Mucosa of descending colon (tissue), 3 donors: ENCODE results near the gene CRACR2B. TPM values are rescaled to one million over a fixed set of nuclear protein-coding genes. Genes with fewer than 3 reads are reported as not detected.

Experiments used
- ATAC-seq: fragments of 200-7000 bp; cut with Tn5 transposase; one replicate; pipeline ENCODE4 v1.9.1; 2020; ENCODE audit warnings: mild to moderate bottlenecking, moderate library complexity
- DNase-seq, 3 donors: peaks; one replicate each; pipeline ENCODE4 v3.0.0-alpha.2; 2020
- H3K36me3 ChIP-seq: fragments of 200-600 bp; one replicate; pipeline ENCODE4 v1.8.0; 2021; ENCODE audit warnings: low read depth, mild to moderate bottlenecking
- H3K4me1 ChIP-seq: fragments of 200-600 bp; one replicate; pipeline ENCODE4 v1.8.0; 2021; ENCODE audit warnings: low read depth, mild to moderate bottlenecking
- H3K4me3 ChIP-seq: fragments of 200-600 bp; one replicate; pipeline ENCODE4 v1.8.0; 2021; ENCODE audit warnings: mild to moderate bottlenecking
- H3K9me3 ChIP-seq: fragments of 200-600 bp; one replicate; pipeline ENCODE4 v1.8.0; 2021; ENCODE audit warnings: mild to moderate bottlenecking
- intact Hi-C, 2 donors: fragments of 100-400 bp; cut with DNase I in 1 of 2; cut with micrococcal nuclease in 1 of 2; formaldehyde crosslinking; loops; one replicate each; pipeline versions ENCODE4 v1.11.0 to v1.11.1; 2022; cut with DNase I, micrococcal nuclease
- total RNA-seq, 3 donors: library from RNA; stranded (reverse); fragmentation: NEBNext Ultra II Directional in 2 of 3; extraction: Animal tissue kit (Norgen Biotek cat#: 25700) in 2 of 3; gene quantifications; one replicate each; pipeline versions ENCODE4 v1.2.1 to v1.2.4, GENCODE V29; 2021 to 2023
- TF ChIP-seq, protein P1 (sequence below): fragments of 200-600 bp; IDR thresholded peaks from one replicate; pipeline ENCODE4 v1.8.0; 2022; ENCODE audit warnings: antibody characterized with exemption, mild to moderate bottlenecking
- donor health status: DM: no; HTN: no; CAD: no; lungs with moderate emphysema.
- donor health status: DM: no; HTN: no; CAD: no.
- donor health status: DM: no; HTN: yes; CAD: no.

The CRACR2B gene
- total RNA-seq, 3 donors from 2014 or later, result 43.5 to 137 (median 129) TPM

DNA sequence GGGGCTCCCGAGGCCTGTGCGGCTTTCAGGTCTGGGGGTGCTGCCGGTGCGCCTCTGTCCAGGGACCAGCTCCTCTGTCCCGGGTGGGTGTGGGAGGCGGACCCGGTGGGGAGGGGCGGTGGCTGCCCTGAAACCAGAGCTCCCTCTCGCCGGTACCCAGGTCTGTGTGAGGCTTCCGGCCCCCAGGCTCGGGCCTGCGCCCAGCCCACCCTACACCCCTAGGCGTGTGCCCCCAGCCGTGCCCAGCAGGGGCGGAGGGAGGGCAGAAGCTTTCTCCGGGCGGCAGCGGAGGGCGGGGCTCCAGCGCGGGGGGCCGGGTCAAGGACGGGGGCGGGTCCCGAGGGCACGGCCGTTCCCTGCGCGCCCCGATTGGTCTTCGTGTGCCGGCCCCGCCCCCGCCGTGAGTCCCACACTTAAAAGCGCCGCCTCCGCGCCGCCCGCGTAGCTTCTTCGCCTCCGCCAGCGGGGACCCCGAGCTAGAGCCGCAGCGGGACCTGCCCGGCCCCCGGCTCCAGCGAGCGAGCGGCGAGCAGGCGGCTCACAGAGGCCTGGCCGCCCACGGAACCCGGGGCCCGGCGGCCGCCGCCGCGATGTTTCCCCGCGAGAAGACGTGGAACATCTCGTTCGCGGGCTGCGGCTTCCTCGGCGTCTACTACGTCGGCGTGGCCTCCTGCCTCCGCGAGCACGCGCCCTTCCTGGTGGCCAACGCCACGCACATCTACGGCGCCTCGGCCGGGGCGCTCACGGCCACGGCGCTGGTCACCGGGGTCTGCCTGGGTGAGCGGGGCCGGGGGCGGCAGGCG, 8.4 kb upstream of the CRACR2B start:
- Histone ChIP-seq H3K9me3 (no peaks in the 10 kb centered on the region), H3K4me1 (peaks cover 33% of the 10 kb centered on the region), H3K36me3 (no peaks in the 10 kb centered on the region), H3K4me3 (peak overlapping the region; percentile 85)
- TF ChIP-seq, protein P1, sequence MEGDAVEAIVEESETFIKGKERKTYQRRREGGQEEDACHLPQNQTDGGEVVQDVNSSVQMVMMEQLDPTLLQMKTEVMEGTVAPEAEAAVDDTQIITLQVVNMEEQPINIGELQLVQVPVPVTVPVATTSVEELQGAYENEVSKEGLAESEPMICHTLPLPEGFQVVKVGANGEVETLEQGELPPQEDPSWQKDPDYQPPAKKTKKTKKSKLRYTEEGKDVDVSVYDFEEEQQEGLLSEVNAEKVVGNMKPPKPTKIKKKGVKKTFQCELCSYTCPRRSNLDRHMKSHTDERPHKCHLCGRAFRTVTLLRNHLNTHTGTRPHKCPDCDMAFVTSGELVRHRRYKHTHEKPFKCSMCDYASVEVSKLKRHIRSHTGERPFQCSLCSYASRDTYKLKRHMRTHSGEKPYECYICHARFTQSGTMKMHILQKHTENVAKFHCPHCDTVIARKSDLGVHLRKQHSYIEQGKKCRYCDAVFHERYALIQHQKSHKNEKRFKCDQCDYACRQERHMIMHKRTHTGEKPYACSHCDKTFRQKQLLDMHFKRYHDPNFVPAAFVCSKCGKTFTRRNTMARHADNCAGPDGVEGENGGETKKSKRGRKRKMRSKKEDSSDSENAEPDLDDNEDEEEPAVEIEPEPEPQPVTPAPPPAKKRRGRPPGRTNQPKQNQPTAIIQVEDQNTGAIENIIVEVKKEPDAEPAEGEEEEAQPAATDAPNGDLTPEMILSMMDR, result peak; percentile 10
- peak; percentile 88 for ATAC-seq
- intact Hi-C loops, result no loop called here
- DNase-seq, result peak; percentile 95 to 96 (median 96)

DNA sequence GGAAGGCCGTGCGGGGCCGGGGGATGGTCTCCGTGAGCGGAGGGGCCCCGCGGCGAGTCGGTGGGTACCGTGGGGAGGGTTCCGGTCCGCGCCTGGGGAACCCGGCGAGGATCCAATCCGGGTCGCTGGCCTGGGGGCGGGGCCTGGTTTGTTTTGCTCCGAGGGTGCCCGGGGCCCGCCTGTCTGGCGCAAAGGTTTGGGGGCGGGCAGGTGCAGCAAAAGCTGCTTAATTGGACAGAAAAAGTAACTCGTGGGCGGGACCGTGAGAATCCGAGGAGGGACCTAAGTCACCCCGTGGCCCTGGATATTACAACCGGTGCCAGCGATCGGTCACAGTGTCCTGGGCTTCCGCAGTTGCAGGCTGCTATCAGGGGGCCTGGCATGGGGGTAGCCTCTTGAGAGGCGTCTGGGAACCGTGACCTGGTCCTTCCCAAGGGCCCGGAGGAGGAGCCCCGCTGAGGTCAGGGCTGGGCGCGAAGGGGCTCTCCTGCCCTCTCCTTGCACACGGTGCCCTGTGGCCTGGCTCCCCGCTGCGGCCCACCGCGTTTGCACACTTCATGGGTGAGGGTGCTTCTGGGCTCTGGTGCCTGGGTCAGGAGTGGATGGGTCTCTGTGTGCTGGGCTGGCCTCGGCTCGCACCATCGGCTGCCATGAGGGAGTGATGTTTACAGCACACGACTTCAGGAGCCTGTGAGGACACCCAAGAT, 7.6 kb upstream of the CRACR2B start:
- intact Hi-C loops, result no loop called here
- Histone ChIP-seq H3K4me3 (peak overlapping the region; percentile 85), H3K36me3 (no peaks in the 10 kb centered on the region), H3K9me3 (no peaks in the 10 kb centered on the region), H3K4me1 (peaks cover 40% of the 10 kb centered on the region)
- peak; percentile 95 to 97 (median 97) for DNase-seq
- TF ChIP-seq, protein P1, result no peak
- peak; percentile 73 for ATAC-seq

DNA sequence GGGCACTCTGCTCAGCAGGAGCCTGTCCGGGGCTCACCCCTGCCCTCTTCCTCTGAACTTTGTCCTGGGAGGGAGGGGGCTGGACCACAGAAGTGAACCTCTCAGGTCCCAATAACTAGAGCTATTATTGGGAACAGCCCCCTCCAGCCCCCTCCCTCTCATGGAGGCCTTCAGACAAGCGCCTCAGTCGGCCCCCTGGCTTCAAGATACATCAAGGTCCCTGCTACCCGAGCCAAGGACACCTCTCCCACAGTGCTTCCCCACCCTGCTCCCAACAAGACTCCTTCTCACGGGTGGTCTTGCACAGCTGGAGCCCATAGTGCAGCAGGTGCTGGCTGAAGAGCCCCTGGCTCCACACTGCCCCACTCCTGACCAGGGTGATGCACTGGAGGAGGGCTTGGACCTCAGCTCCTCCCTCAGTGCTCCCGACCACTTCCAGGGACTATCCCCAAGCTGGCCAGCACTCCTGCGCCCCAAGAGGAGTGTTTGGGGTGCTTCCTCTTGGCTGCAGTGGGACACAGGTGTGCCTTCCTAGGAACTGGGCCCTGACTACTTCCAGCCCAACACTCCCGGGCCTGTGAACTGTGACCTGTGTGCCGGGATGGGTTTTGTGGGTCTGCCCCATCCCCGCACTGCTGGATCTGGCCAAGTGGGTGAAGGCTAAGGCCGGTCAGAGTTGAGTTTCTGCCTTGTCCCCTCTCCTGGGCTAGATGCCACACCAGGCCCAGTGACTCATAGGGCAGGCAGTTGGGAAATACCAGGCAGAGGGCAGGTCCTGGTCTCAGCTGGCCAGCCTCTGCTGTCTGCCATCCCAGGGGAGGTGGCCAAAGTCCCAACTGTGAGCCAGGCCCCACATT, 6.8 kb upstream of the CRACR2B start:
- ATAC-seq, result peak; percentile 36
- peaks cover 46% of the 10 kb centered on the region for H3K4me1 ChIP-seq
- DNase-seq, result peak; percentile 67 to 83 (median 75)
- intact Hi-C loops, result no loop called here
- no peaks in the 10 kb centered on the region for H3K36me3 ChIP-seq
- TF ChIP-seq, protein P1, result no peak
- H3K4me3 ChIP-seq, result peak overlapping the region; percentile 85
- no peaks in the 10 kb centered on the region for H3K9me3 ChIP-seq

DNA sequence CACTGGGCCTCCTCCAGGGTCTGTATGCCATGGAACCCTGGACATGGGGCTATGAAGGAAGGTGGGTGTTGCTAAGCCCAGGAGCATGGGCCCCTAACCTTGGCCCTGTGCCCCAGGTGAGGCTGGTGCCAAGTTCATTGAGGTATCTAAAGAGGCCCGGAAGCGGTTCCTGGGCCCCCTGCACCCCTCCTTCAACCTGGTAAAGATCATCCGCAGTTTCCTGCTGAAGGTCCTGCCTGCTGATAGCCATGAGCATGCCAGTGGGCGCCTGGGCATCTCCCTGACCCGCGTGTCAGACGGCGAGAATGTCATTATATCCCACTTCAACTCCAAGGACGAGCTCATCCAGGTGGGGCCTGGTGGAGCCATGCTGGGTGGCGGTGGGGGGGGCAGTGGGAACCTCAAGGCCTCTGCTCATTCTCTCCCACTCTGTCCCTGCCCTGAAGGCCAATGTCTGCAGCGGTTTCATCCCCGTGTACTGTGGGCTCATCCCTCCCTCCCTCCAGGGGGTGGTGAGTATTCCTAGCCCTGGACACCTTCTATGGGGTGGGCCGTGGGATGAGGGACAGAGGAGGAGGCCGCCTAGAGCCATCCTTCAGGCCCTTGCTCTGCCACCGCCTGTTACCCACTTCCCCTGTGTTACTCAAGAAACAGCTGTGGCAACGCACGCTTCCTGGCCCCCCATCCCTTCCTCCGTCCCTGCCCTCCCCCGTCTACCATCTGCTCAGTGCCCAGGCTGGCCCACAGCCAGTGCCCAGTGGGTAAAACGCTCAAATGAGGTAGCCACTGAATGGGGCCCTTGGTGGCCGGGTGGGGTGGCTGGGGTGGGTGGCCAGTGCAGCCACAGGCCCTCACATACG, 6.0 kb upstream of the CRACR2B start:
- Histone ChIP-seq H3K4me1 (peaks cover 55% of the 10 kb centered on the region), H3K36me3 (no peaks in the 10 kb centered on the region), H3K4me3 (no peak overlapping the region), H3K9me3 (no peaks in the 10 kb centered on the region)
- intact Hi-C loops, result no loop called here
- DNase-seq (peak in 1 of 3 donors; percentile 68), ATAC-seq (no peak)
- TF ChIP-seq, protein P1, result no peak
